Breast epithelium (tissue), 4 donors: ENCODE data around the gene LGALS3BP. TPM values are rescaled to one million over a fixed set of nuclear protein-coding genes. Genes with fewer than 3 reads are reported as not detected.
"Not testable (repeated sequence)": the region's sequence is repeated elsewhere in the genome, so short reads cannot be mapped to it uniquely, and the experiment has no call there.

Experiments
- DNase-seq, 2 donors: peaks; one replicate each; pipeline ENCODE4 v3.0.0-alpha.2; 2019; ENCODE audit warnings: low spot score in 2 of 2
- H3K27ac ChIP-seq, 2 donors: fragments of 200-600 bp; sonication (generic) in 1 of 2; one replicate each; pipeline ENCODE4 v1.5.1; 2016 to 2019; ENCODE audit warnings: mild to moderate bottlenecking in 1 of 2
- H3K27me3 ChIP-seq, 2 donors: fragments of 200-600 bp; sonication (generic) in 1 of 2; one replicate each; pipeline versions ENCODE4 v1.5.1 to v1.6.0; 2017 to 2019; ENCODE audit warnings: control low read depth in 1 of 2, mild to moderate bottlenecking in 1 of 2
- H3K36me3 ChIP-seq: fragments of 200-600 bp; one replicate; pipeline ENCODE4 v1.5.1; 2019
- H3K4me1 ChIP-seq, 2 donors: fragments of 200-600 bp; sonication (generic); one replicate each; pipeline ENCODE4 v1.5.1; 2016 to 2019; ENCODE audit warnings: control low read depth in 1 of 2
- H3K4me3 ChIP-seq, 3 donors: fragments of 200-600 bp; sonication (generic); 1 replicate in 2 of 3; 2 replicates in 1 of 3; pipeline ENCODE4 v1.5.1; 2016 to 2019; ENCODE audit warnings: mild to moderate bottlenecking in 3 of 3, moderate library complexity in 2 of 3
- H3K9me3 ChIP-seq, 2 donors: fragments of 200-600 bp; sonication (generic) in 1 of 2; one replicate each; pipeline ENCODE4 v1.5.1; 2016 to 2019; ENCODE audit warnings: control low read depth in 1 of 2
- POLR2A ChIP-seq: fragments of 450-650 bp; IDR thresholded peaks from one replicate; pipeline ENCODE4 v1.6.1; 2016; ENCODE audit warnings: antibody characterized with exemption, mild to moderate bottlenecking, moderate library complexity
- POLR2AphosphoS5 ChIP-seq, 3 donors: sonication (generic); formaldehyde crosslinking; IDR thresholded peaks; one replicate each; pipeline ENCODE4 v1.6.1; 2017; ENCODE audit warnings: antibody characterized with exemption in 3 of 3
- intact Hi-C: fragments of 100-400 bp; cut with DNase I; formaldehyde crosslinking; loops from one replicate; pipeline ENCODE4 v1.15.1; 2023; ENCODE audit warnings: low total_unique reads
- total RNA-seq, 3 donors: library from RNA; depleted of rRNA; stranded (reverse); fragments of >200 nt; gene quantifications; one replicate each; pipeline ENCODE4 v1.1.0, GENCODE V29; 2016
- TF ChIP-seq, protein P1 (sequence below), 3 donors: fragments of 450-650 bp; IDR thresholded peaks; one replicate each; pipeline ENCODE4 v1.5.1; 2016 to 2017; ENCODE audit warnings: antibody characterized with exemption in 3 of 3, mild to moderate bottlenecking in 3 of 3, moderate library complexity in 3 of 3

The LGALS3BP gene
- total RNA-seq, 3 donors from 2014 or later = 192 to 532 (median 206) TPM

DNA sequence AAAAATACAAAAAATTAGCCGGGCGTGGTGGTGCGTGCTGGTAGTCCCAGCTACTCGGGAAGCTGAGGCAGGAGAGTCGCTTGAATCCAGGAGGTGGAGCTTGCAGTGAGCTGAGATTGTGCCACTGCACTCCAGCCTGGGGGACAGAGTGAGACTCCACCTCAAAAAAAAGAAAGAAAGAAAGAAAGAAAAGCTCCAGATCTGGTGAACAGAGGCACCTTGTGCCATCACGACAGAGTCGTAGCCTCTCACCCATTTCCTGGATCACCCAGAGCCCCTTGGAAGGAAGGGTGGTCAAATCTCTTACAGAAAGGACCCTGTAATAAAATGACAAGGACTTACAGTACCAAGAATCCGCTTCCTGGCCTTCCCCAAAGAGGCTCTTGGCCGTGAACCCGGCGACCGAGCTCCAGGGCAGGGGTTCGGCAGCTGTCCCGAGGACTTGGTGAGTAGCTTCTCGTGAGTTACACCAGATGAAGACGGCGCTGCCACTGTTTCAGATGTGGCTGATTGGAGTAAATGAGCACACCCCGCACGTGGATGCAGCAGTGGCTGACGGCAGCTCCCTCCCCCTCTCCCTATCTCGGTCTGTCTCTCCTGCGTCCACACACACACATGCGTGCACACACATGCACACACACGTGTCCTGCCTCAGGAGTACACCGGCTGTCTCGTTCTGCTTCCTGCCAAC is 13.5 kb downstream of the LGALS3BP start:
- Histone ChIP-seq H3K4me3 (no peak overlapping the region), H3K27ac (no peak overlapping the region), H3K36me3 (no peaks in the 10 kb centered on the region), H3K9me3 (no peaks in the 10 kb centered on the region), H3K27me3 (no peaks in the 10 kb centered on the region), H3K4me1 (peaks cover 0 to under 1% of the 10 kb centered on the region in 2 donors)
- TF ChIP-seq, protein P1, sequence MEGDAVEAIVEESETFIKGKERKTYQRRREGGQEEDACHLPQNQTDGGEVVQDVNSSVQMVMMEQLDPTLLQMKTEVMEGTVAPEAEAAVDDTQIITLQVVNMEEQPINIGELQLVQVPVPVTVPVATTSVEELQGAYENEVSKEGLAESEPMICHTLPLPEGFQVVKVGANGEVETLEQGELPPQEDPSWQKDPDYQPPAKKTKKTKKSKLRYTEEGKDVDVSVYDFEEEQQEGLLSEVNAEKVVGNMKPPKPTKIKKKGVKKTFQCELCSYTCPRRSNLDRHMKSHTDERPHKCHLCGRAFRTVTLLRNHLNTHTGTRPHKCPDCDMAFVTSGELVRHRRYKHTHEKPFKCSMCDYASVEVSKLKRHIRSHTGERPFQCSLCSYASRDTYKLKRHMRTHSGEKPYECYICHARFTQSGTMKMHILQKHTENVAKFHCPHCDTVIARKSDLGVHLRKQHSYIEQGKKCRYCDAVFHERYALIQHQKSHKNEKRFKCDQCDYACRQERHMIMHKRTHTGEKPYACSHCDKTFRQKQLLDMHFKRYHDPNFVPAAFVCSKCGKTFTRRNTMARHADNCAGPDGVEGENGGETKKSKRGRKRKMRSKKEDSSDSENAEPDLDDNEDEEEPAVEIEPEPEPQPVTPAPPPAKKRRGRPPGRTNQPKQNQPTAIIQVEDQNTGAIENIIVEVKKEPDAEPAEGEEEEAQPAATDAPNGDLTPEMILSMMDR (IDR thresholded peaks at IDR 0.05) = no peak
- TF ChIP-seq POLR2AphosphoS5 (IDR thresholded peaks at IDR 0.05) (no peak), POLR2A (no peak)
- intact Hi-C loops = no loop called here
- DNase-seq = no peak

DNA sequence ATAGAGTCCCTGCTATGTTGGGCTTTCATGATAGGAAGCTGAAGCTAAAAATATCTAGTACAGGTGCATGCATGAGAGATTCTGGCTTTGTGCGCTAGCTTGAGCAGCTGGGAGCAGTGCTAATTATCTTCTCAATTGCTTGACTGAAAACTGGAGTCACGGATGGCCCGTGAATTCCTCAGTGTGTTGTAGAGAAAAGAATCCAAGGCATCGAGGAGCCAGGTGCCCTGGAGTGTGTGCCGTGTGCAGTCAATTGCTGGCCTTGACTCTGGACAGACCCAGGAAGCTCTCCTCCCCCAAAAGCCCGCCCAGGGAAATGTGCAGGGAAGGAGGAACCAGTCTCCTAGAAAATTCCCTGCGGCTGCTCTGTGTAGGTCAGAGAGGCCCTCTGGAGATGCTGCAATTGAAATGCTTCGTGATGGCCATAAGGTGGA is 14.2 kb downstream of the LGALS3BP start:
- intact Hi-C loops = no loop called here
- H3K4me1 ChIP-seq = no peaks in the 10 kb centered on the region
- no peak overlapping the region for H3K27ac ChIP-seq
- H3K27me3 ChIP-seq = no peaks in the 10 kb centered on the region
- DNase-seq = no peak
- no peak for TF ChIP-seq POLR2AphosphoS5 (IDR thresholded peaks at IDR 0.05)
- TF ChIP-seq, protein P1 (IDR thresholded peaks at IDR 0.05) = no peak
- H3K9me3 ChIP-seq = no peaks in the 10 kb centered on the region
- no peaks in the 10 kb centered on the region for H3K36me3 ChIP-seq
- H3K4me3 ChIP-seq = no peak overlapping the region

DNA sequence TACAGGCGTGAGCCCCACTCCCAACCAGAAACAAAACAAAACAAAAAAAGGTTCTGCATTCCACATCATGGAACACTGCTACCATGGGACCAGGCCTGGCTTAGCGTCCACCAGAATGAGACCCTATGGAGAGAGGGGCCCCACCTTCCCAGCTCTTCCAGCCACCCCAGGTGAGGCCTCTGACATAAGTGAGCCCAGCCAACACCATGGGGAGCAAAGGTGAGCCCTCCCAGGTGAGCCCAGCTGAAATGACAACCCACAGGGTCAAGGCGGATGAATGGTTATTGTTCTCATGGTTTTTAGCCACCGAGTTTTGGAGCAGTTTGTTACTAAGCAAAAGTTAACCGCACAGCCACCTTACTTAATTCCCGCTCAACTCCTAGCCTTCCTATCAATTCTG is 16.3 kb downstream of the LGALS3BP start:
- Histone ChIP-seq H3K4me3 (no peak overlapping the region), H3K27ac (no peak overlapping the region), H3K4me1 (no peaks in the 10 kb centered on the region), H3K27me3 (no peaks in the 10 kb centered on the region), H3K36me3 (no peaks in the 10 kb centered on the region), H3K9me3 (no peaks in the 10 kb centered on the region)
- intact Hi-C loops = no loop called here
- DNase-seq = no peak
- TF ChIP-seq POLR2A (no peak), POLR2AphosphoS5 (IDR thresholded peaks at IDR 0.05) (no peak)
- TF ChIP-seq, protein P1 (IDR thresholded peaks at IDR 0.05) = no peak

DNA sequence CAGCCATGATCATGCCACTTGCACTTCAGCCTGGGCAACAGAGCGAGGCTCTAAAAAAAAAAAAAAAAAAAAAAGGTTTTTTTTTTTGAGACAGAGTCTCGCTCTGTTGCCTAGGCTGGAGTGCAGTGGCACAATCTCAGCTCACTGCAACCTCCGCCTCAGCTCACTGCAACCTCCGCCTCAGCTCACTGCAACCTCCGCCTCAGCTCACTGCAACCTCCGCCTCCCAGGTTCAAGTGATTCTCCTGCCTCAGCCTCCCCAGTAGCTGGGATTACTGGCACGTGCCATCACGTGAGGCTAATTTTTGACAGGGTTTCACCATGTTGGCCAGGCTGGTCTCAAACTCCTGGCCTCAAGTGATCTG is 16.8 kb downstream of the LGALS3BP start:
- intact Hi-C loops, DNase-seq, H3K9me3 ChIP-seq, H3K4me1 ChIP-seq, H3K4me3 ChIP-seq, H3K27ac ChIP-seq, H3K36me3 ChIP-seq, H3K27me3 ChIP-seq: not testable (repeated sequence)

DNA sequence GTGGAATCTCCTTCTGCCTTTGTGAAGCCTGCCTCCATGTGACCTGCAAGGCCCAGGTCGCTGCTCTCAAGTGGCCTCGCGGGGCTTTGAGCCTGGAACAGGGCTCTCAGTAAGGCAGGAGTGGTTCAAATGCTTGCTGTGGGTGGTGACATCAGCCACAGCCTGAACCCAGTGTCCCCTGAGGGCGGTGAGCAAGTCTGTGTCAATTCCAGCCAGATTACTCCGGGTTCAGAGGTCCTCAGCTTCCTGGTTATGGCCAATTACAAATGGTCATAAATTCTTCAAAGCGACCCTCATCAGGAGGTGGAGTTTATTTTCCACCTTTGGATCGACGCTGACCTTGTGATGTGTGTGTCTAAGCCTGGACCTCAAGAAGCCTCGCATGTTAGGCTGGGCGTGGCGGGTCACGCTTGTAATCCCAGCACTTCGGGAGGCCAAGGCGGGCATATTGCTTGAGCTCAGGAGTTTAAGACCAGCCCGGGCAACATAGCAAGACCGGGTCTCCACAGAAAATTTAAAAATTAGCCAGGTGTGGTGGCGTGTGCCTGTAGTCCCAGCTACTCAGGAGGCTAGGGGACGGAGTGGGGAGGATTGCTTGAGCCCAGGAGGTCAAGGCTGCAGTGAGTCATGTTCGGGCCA is 17.3 kb downstream of the LGALS3BP start:
- Histone ChIP-seq H3K36me3 (no peaks in the 10 kb centered on the region), H3K4me1 (no peaks in the 10 kb centered on the region), H3K9me3 (no peaks in the 10 kb centered on the region), H3K4me3 (no peak overlapping the region), H3K27ac (no peak overlapping the region), H3K27me3 (no peaks in the 10 kb centered on the region)
- intact Hi-C loops = no loop called here
- TF ChIP-seq POLR2AphosphoS5 (IDR thresholded peaks at IDR 0.05) (no peak), POLR2A (no peak)
- TF ChIP-seq, protein P1 (IDR thresholded peaks at IDR 0.05) = no peak
- no peak for DNase-seq
